Measurements from ENCODE around the gene OR2J2.

DNA sequence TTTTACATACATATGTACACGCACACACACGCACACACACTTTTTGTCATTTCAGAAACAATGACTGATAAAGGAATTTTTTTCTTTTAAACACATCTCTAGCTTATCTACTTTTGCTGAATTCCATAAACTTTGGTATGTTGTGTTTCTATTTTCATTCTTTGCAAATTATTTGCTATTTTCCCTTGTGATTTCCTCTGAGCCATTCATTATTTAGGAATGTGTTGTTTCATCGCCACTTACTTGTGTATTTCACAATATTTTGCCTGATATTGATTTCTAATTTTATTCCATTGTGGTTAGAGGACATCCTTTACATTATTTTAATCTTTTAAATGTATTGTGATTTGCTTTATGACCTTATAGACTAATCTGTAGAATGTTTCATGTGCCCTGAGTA is 23.6 kb upstream of the OR2J2 start:
- TF ChIP-seq, protein P1, sequence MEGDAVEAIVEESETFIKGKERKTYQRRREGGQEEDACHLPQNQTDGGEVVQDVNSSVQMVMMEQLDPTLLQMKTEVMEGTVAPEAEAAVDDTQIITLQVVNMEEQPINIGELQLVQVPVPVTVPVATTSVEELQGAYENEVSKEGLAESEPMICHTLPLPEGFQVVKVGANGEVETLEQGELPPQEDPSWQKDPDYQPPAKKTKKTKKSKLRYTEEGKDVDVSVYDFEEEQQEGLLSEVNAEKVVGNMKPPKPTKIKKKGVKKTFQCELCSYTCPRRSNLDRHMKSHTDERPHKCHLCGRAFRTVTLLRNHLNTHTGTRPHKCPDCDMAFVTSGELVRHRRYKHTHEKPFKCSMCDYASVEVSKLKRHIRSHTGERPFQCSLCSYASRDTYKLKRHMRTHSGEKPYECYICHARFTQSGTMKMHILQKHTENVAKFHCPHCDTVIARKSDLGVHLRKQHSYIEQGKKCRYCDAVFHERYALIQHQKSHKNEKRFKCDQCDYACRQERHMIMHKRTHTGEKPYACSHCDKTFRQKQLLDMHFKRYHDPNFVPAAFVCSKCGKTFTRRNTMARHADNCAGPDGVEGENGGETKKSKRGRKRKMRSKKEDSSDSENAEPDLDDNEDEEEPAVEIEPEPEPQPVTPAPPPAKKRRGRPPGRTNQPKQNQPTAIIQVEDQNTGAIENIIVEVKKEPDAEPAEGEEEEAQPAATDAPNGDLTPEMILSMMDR (IDR thresholded peaks at IDR 0.05) = no peak
- TF ChIP-seq POLR2A (IDR thresholded peaks at IDR 0.05) = no peak
